ENCODE data around the gene RCC2. TPM values are rescaled to one million over a fixed set of nuclear protein-coding genes. Genes with fewer than 3 reads are reported as not detected.

RCC2 gene
- polyA plus RNA-seq, 1 of the 3 experiments (the other 2 are of a cell fraction): 53.8 TPM

- no peak overlapping the region for H3K4me2 ChIP-seq
- H3K9me2 ChIP-seq: no peaks in the 10 kb centered on the region
- DNase-seq: no peak
- peaks cover 19% of the 10 kb centered on the region; the same call in 1 of the 2 replicates for H3K27me3 ChIP-seq (ENCODE audit: insufficient read depth)
- H3K4me3 ChIP-seq (ENCODE audit: low read depth in 2 of 2, low read length in 1 of 2): no peak overlapping the region
- H3K4me1 ChIP-seq (ENCODE audit: control insufficient read depth in 1 of 2, insufficient read depth in 2 of 2, low read depth in 1 of 2, low read length in 1 of 2): no peaks in the 10 kb centered on the region
- ChIA-PET POLR2A (no interaction called here), CTCF (interaction anchor here (1.3 kb wide), 1 partner anchor 10 kb away, joined by 3 read pairs; no protein-coding TSS in a partner anchor)
- H3K9me3 ChIP-seq: no peaks in the 10 kb centered on the region
- no peaks in the 10 kb centered on the region for H3K36me3 ChIP-seq (replicated peaks in 1 of 2; ENCODE audit: control insufficient read depth in 1 of 2, insufficient read depth in 2 of 2, low read length in 1 of 2)
- H3K79me2 ChIP-seq (ENCODE audit: insufficient read depth): no peaks in the 10 kb centered on the region
- H3K9ac ChIP-seq: no peak overlapping the region
- H2AFZ ChIP-seq (ENCODE audit: low read depth): no peak overlapping the region
- WGBS (ENCODE audit: low lambda C conversion rate): 64% methylated on average over 13 of the region's 18 CpGs
- no peaks in the 10 kb centered on the region for H4K20me1 ChIP-seq (ENCODE audit: insufficient read depth)
- H3F3A ChIP-seq (replicated peaks; ENCODE audit: insufficient read depth): no peaks in the 10 kb centered on the region
- TF ChIP-seq POLR2AphosphoS5 (IDR thresholded peaks at IDR 0.05; ENCODE audit: low read depth, low read length) (no peak), FOXJ3 (CRISPR knock-in tag; IDR thresholded peaks at IDR 0.05) (no peak), YY1 (IDR thresholded peaks at IDR 0.05; ENCODE audit: low read depth) (no peak), MXI1 (IDR thresholded peaks at IDR 0.05; ENCODE audit: low read depth, low read length) (no peak), JUND (IDR thresholded peaks at IDR 0.05) (no peak), FOXM1 (IDR thresholded peaks at IDR 0.05; ENCODE audit: low read depth) (no peak), FOSL2 (IDR thresholded peaks at IDR 0.05; ENCODE audit: borderline replicate concordance, low read depth) (no peak), ZBTB33 (IDR thresholded peaks at IDR 0.05; ENCODE audit: borderline replicate concordance, low read depth) (no peak), CTCF (IDR thresholded peaks at IDR 0.05) (no peak), CHD2 (IDR thresholded peaks at IDR 0.05; ENCODE audit: low read length, partially characterized antibody) (no peak)
- TF ChIP-seq, protein P1, sequence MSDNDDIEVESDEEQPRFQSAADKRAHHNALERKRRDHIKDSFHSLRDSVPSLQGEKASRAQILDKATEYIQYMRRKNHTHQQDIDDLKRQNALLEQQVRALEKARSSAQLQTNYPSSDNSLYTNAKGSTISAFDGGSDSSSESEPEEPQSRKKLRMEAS (IDR thresholded peaks at IDR 0.05; ENCODE audit: low read depth): no peak
- TF ChIP-seq, protein P2, sequence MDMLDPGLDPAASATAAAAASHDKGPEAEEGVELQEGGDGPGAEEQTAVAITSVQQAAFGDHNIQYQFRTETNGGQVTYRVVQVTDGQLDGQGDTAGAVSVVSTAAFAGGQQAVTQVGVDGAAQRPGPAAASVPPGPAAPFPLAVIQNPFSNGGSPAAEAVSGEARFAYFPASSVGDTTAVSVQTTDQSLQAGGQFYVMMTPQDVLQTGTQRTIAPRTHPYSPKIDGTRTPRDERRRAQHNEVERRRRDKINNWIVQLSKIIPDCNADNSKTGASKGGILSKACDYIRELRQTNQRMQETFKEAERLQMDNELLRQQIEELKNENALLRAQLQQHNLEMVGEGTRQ (IDR thresholded peaks at IDR 0.05; ENCODE audit: borderline replicate concordance, low read depth, low read length): no peak
- TF ChIP-seq, protein P3, sequence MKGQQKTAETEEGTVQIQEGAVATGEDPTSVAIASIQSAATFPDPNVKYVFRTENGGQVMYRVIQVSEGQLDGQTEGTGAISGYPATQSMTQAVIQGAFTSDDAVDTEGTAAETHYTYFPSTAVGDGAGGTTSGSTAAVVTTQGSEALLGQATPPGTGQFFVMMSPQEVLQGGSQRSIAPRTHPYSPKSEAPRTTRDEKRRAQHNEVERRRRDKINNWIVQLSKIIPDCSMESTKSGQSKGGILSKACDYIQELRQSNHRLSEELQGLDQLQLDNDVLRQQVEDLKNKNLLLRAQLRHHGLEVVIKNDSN (IDR thresholded peaks at IDR 0.05; ENCODE audit: borderline replicate concordance, low read depth): no peak
- TF ChIP-seq, protein P4, sequence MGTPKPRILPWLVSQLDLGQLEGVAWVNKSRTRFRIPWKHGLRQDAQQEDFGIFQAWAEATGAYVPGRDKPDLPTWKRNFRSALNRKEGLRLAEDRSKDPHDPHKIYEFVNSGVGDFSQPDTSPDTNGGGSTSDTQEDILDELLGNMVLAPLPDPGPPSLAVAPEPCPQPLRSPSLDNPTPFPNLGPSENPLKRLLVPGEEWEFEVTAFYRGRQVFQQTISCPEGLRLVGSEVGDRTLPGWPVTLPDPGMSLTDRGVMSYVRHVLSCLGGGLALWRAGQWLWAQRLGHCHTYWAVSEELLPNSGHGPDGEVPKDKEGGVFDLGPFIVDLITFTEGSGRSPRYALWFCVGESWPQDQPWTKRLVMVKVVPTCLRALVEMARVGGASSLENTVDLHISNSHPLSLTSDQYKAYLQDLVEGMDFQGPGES (IDR thresholded peaks at IDR 0.05; ENCODE audit: low read depth, low read length): no peak
- H3K27ac ChIP-seq (ENCODE audit: low read depth in 2 of 2, low read length in 1 of 2): no peak overlapping the region
These were observed 66.5 kb downstream of the RCC2 start for GRCh38 chr1:17372955-17373354.
